Aorta (tissue), 5 donors: ENCODE measurements around the gene SOX8. TPM values are rescaled to one million over a fixed set of nuclear protein-coding genes. Genes with fewer than 3 reads are reported as not detected.

Experiments
- ATAC-seq: fragments of 200-7000 bp; cut with Tn5 transposase; one replicate; pipeline ENCODE4 v1.9.1; 2022; ENCODE audit warnings: moderate library complexity; ENCODE audit not compliant: low FRiP score
- DNase-seq, 2 donors: peaks; one replicate each; pipeline ENCODE4 v3.0.0-alpha.2; 2020
- H3K27ac ChIP-seq, 2 donors: one replicate each; pipeline ENCODE4 v1.5.1; 2013; ENCODE audit warnings: low read length in 2 of 2, mild to moderate bottlenecking in 2 of 2, moderate library complexity in 2 of 2, control low read depth in 1 of 2, inconsistent platforms in 1 of 2, low read depth in 1 of 2
- H3K27me3 ChIP-seq, 2 donors: one replicate each; pipeline ENCODE4 v1.6.1; 2013; ENCODE audit warnings: control low read depth in 1 of 2, low read length in 1 of 2, mild to moderate bottlenecking in 1 of 2, moderate library complexity in 1 of 2; ENCODE audit not compliant: insufficient read depth in 2 of 2, control insufficient read depth in 1 of 2
- H3K36me3 ChIP-seq, 2 donors: one replicate each; pipeline ENCODE4 v1.6.1; 2013; ENCODE audit warnings: control low read depth in 1 of 2, low read length in 1 of 2, mild to moderate bottlenecking in 1 of 2; ENCODE audit not compliant: insufficient read depth in 2 of 2, control insufficient read depth in 1 of 2
- H3K4me1 ChIP-seq, 2 donors: one replicate each; pipeline ENCODE4 v1.6.1; 2013; ENCODE audit warnings: low read length in 2 of 2, control low read depth in 1 of 2, mild to moderate bottlenecking in 1 of 2, moderate library complexity in 1 of 2; ENCODE audit not compliant: insufficient read depth in 2 of 2, control insufficient read depth in 1 of 2
- H3K4me3 ChIP-seq, 2 donors: one replicate each; pipeline ENCODE4 v1.5.1; 2013; ENCODE audit warnings: low read length in 2 of 2, control low read depth in 1 of 2, mild to moderate bottlenecking in 1 of 2
- H3K9me3 ChIP-seq: one replicate; pipeline ENCODE4 v1.6.1; 2013; ENCODE audit warnings: mild to moderate bottlenecking, low read length; ENCODE audit not compliant: control insufficient read depth
- WGBS, 2 donors: extraction: QIAGEN DNeasy Blood & Tissue Kit; methylation state at CpG; one replicate each; pipeline ENCODE4 v1.1.7; 2013; 5-methylcytosine and 5-hydroxymethylcytosine counted together
- intact Hi-C, 2 donors: fragments of 100-400 bp; cut with DNase I; formaldehyde crosslinking; loops; one replicate each; pipeline versions ENCODE4 v1.14.2 to v1.15.0; 2022
- polyA plus RNA-seq, 2 donors: library from polyadenylated mRNA; stranded (reverse); fragments of 200-250 nt; gene quantifications; one replicate each; pipeline ENCODE4 v1.2.3, GENCODE V29; 2013
- total RNA-seq, 2 donors: library from RNA; stranded (reverse); fragmentation: NEBNext Ultra II Directional; extraction: Animal tissue kit (Norgen Biotek cat#: 25700); gene quantifications; one replicate each; pipeline ENCODE4 v1.2.1, GENCODE V29; 2021
- donor health status: healthy with polysubstance abuse.
- donor health status: Bipolar disorder and iron deficiency.
- donor health status: DM: no; HTN: no; CAD: no.
- donor health status: DM: no; HTN: no; CAD: no.
- donor health status: DM: yes; HTN: yes; CAD: no.

Gene SOX8
- total and polyA plus RNA-seq, 4 donors, result 1.0 to 7.0 (median 3.9) TPM

GRCh38 chr16:1013593-1013900 lies 32.0 kb downstream of the SOX8 start:
- no peak overlapping the region for H3K4me3 ChIP-seq
- no peaks in the 10 kb centered on the region for H3K4me1 ChIP-seq
- DNase-seq (no peak), ATAC-seq (no peak)
- H3K27me3 ChIP-seq, result no peaks in the 10 kb centered on the region
- no peaks in the 10 kb centered on the region for H3K9me3 ChIP-seq
- WGBS, 2 donors, result 90 to 91% methylated on average over 7 to 8 of the region's 8 CpGs
- H3K27ac ChIP-seq, result no peak overlapping the region
- intact Hi-C loops, result no loop called here
- no peaks in the 10 kb centered on the region for H3K36me3 ChIP-seq

DNA sequence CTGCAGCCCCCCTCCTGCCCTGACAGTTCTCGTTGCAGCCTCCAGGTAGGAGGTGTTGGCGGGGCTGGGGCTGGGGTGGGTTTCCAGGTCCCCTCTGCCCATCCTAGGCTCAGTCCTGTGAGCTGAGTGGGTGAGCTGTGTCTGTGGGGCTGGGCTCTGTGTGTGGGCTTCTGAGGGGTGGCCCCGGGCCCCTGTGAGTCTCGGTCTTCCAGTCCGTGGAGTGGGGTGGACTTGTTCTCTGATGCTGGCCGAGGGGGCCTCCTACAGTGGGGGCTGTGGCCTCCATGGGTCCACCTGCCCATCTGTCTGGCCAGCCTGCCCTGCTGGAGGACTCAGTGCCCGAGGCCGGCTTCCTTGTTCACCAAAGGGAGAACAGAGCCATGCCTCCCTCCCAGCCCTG lies 32.7 kb downstream of the SOX8 start:
- intact Hi-C loops, result no loop called here
- Histone ChIP-seq H3K27ac (peak overlapping the region in 1 of 2 donors; percentile 65), H3K4me1 (no peaks in the 10 kb centered on the region), H3K27me3 (no peaks in the 10 kb centered on the region), H3K4me3 (no peak overlapping the region), H3K9me3 (no peaks in the 10 kb centered on the region), H3K36me3 (no peaks in the 10 kb centered on the region)
- 79 to 81% methylated on average over 7 to 8 of the region's 8 CpGs for WGBS, 2 donors
- ATAC-seq (no peak), DNase-seq (no peak)

DNA sequence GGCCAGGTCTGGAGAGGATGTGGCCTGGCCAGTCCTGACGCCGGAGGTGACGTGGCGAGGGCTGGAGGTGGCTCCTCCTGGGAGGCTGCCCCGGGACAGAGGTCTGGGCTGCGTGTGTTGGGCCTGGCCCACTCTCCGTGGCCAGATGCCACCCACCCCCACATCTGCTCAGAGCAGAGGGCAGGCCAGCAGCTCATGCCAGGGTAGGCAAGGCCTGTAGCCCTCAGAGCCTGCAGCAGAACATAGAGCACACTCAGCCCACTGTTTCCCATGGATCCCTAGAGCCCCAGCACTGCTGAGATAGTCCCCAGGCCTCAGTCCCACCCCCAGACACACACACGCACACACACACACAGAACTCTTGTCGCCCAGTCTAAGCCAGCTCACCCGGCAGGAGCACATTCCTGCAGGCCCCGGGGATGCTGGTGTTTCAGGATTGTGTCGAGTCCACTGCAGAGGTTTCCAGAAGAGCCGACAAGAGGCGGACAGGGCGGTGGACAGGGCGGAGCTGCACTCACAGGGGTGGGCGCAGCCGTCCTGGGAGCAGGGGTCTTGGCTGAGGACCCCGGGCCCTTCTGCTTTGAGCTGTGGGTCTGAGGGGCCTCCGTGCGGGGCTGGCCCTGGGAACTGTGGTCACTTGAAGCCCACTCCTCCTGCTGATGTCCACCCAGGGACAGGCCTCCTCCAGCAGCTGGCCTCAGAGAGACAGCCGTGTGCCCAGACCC lies 33.4 kb downstream of the SOX8 start:
- peak; percentile 60 for ATAC-seq
- no peaks in the 10 kb centered on the region for H3K36me3 ChIP-seq
- intact Hi-C loops, result loop anchor here in 1 of 2 donors (5.0 kb wide), 1 partner anchor 38 kb away; no protein-coding TSS in a partner anchor
- H3K4me1 ChIP-seq, result no peaks in the 10 kb centered on the region
- no peaks in the 10 kb centered on the region for H3K27me3 ChIP-seq
- H3K4me3 ChIP-seq, result no peak overlapping the region
- peak; percentile 83 to 89 for DNase-seq
- no peaks in the 10 kb centered on the region for H3K9me3 ChIP-seq
- 31 to 41% methylated on average over 21 to 22 of the region's 22 CpGs for WGBS, 2 donors
- H3K27ac ChIP-seq, result peak overlapping the region in 1 of 2 donors; percentile 65

- no peak for DNase-seq
- H3K27me3 ChIP-seq, result no peaks in the 10 kb centered on the region
- WGBS, 2 donors, result 78 to 84% methylated on average over 15 of the region's 15 CpGs
- H3K4me3 ChIP-seq, result no peak overlapping the region
- H3K9me3 ChIP-seq, result no peaks in the 10 kb centered on the region
- ATAC-seq, result no peak
- H3K27ac ChIP-seq, result peak overlapping the region in 1 of 2 donors; percentile 53
- no peaks in the 10 kb centered on the region for H3K36me3 ChIP-seq
- no peaks in the 10 kb centered on the region for H3K4me1 ChIP-seq
- intact Hi-C loops, result loop anchor here in 1 of 2 donors (5.0 kb wide), 1 partner anchor 41 kb away; no protein-coding TSS in a partner anchor
Observed at GRCh38 chr16:1018447-1019198, 37.1 kb downstream of the SOX8 start.

GRCh38 chr16:1019231-1020090 lies 37.9 kb downstream of the SOX8 start:
- Histone ChIP-seq H3K4me3 (no peak overlapping the region), H3K9me3 (no peaks in the 10 kb centered on the region), H3K27ac (peak overlapping the region in 1 of 2 donors; percentile 53), H3K4me1 (no peaks in the 10 kb centered on the region), H3K36me3 (no peaks in the 10 kb centered on the region), H3K27me3 (no peaks in the 10 kb centered on the region)
- WGBS, 2 donors, result 46 to 58% methylated on average over 66 of the region's 66 CpGs
- intact Hi-C loops, result loop anchor here in 1 of 2 donors (5.0 kb wide), 1 partner anchor 42 kb away; no protein-coding TSS in a partner anchor
- peak; percentile 78 to 92 for DNase-seq
- peak; percentile 78 for ATAC-seq

- DNase-seq (no peak), ATAC-seq (no peak)
- no peaks in the 10 kb centered on the region for H3K4me1 ChIP-seq
- no peaks in the 10 kb centered on the region for H3K36me3 ChIP-seq
- H3K27ac ChIP-seq, result no peak overlapping the region
- intact Hi-C loops, result no loop called here
- no peaks in the 10 kb centered on the region for H3K9me3 ChIP-seq
- H3K27me3 ChIP-seq, result no peaks in the 10 kb centered on the region
- WGBS, 2 donors, result 80 to 81% methylated on average over 11 of the region's 11 CpGs
- no peak overlapping the region for H3K4me3 ChIP-seq
Observed at GRCh38 chr16:1020091-1020399, 38.5 kb downstream of the SOX8 start.

DNA sequence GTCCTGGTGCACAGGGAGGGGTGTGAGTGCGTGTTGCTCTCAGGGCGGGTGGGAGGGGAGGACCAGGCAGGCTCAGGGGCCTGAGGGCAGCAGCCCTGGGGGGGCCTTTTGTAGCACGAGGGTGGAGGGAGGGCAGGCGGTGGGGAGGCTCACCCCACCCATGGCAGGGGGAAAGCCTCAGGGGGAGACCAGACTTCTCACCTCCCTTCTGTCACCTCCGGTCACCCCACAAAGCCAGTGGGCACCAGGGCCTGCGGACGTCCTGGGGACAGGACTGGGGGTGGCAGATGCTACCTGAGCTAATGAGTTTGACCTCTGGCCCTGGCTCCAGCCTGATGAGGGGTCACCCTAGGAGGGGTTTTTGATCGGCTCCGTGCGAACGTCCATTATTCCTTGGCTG lies 39.0 kb downstream of the SOX8 start:
- intact Hi-C loops, result no loop called here
- H3K9me3 ChIP-seq, result no peaks in the 10 kb centered on the region
- no peak overlapping the region for H3K27ac ChIP-seq
- ATAC-seq (no peak), DNase-seq (no peak)
- no peak overlapping the region for H3K4me3 ChIP-seq
- H3K4me1 ChIP-seq, result no peaks in the 10 kb centered on the region
- no peaks in the 10 kb centered on the region for H3K36me3 ChIP-seq
- no peaks in the 10 kb centered on the region for H3K27me3 ChIP-seq
- 82 to 86% methylated on average over 11 of the region's 11 CpGs for WGBS, 2 donors

GRCh38 chr16:1021553-1022160 lies 40.1 kb downstream of the SOX8 start:
- Histone ChIP-seq H3K27ac (no peak overlapping the region), H3K4me1 (no peaks in the 10 kb centered on the region), H3K9me3 (no peaks in the 10 kb centered on the region), H3K36me3 (no peaks in the 10 kb centered on the region), H3K4me3 (no peak overlapping the region), H3K27me3 (no peaks in the 10 kb centered on the region)
- intact Hi-C loops, result no loop called here
- no peak for DNase-seq
- WGBS, 2 donors, result 82 to 84% methylated on average over 26 to 27 of the region's 27 CpGs
- no peak for ATAC-seq
